GM21825 (cell line): ENCODE data around the gene TRIM59.
"Not testable (repeated sequence)": the region's sequence is repeated elsewhere in the genome, so short reads cannot be mapped to it uniquely, and the experiment has no call there.

Experiments
- ATAC-seq: cut with Tn5 transposase; IDR thresholded peaks from one replicate; pipeline ENCODE4 v1.9.1; 2021; ENCODE audit warnings: mild to moderate bottlenecking, moderate library complexity; ENCODE audit not compliant: unreplicated experiment

The TRIM59 gene

DNA sequence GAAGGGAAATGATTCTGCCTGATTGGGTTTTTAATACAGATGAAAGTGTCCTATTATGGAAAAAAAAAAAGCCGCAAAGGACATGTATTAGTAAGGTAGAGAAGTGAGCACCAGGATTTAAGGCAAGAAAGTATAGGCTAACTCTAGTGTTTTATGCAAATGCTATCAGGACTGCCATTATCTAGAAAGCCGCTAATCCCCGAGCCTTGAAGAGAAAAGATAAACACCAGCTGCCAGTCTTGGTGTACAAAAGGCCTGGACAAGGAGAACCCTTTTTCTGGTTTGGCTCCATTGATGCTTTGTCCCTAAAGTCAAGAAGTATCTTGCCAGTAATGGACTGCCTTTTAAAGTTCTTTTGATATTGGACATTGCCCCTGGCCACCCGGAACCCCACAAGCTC lies 8.6 kb upstream of the TRIM59 start:
- no peak for ATAC-seq

DNA sequence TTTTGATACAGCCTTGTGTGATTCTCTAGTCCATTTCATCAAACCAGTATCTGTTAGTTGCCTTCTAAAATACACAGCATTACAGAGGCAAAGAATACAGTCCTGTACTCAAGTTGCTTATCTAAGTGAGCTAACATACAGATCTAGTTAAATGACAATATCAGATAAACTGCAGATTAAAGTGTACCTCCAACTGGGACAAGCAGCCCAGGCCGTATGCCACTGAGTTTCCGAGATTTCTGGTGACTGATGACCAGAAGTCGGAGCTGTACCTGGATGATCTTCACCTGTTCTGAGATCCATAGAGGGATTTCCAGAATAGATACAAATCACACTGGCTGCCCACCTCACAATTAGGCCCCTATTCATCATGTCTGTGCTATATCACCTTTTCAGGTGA lies 6.3 kb upstream of the TRIM59 start:
- no peak for ATAC-seq

GRCh38 chr3:160454995-160455394 lies 5.4 kb upstream of the TRIM59 start:
- ATAC-seq = no peak

- not testable (repeated sequence) for ATAC-seq
These were observed 2.7 kb upstream of the TRIM59 start for GRCh38 chr3:160452251-160452650.

GRCh38 chr3:160451602-160452001 lies 2.0 kb upstream of the TRIM59 start:
- ATAC-seq = no peak

GRCh38 chr3:160450846-160451245 lies 1.3 kb upstream of the TRIM59 start:
- no peak for ATAC-seq

- ATAC-seq = peak; percentile 30
These were observed 546 bp downstream of the TRIM59 start for GRCh38 chr3:160448845-160449635.

GRCh38 chr3:160447544-160447943 lies 2.0 kb downstream of the TRIM59 start:
- ATAC-seq = no peak

DNA sequence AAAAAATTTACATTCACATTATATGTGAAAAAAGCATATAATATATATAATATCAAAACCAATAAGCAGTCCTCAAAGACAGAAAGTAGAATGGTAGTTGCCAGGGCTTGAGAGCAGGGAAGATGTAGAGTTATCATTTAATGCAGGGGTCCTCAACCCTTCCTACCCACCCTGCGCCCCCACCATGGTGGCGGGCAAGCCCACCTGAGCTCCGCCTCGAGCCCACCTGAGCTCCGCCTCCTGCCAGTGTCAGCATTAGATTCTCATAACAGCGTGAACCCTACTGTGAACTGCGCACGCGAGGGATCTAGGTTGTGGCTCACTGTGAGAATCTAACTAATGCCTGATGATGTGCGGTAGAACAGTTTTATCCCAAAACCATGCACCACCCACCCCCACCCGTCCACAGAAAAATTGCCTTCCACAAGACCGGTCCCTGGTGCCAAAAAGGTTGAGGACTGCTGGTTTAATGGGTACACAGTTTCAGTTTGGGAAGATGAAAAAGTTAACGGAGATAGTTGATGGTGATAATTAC lies 3.0 kb downstream of the TRIM59 start:
- no peak for ATAC-seq

GRCh38 chr3:160445854-160446253 lies 3.7 kb downstream of the TRIM59 start:
- ATAC-seq = no peak

DNA sequence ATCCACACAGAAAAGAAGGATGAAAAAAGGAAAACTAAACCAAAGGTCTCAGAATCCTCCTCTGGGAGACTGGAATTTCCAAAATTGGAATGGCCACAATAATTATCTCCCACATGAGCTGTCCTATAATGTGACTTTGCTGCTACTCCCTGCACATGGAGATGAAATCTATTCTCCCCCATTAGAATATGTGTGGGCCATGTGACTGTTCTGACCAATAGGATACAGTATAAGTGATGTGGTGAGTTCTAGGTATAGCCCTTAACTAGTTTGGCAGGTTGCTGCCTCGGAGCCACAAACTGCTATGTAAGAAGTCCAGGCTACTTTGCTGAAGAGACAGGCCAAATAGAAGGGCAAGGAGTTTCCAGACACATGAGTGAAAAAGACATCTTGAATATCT lies 5.2 kb downstream of the TRIM59 start:
- ATAC-seq = no peak

- ATAC-seq = no peak
These were observed 8.9 kb downstream of the TRIM59 start for GRCh38 chr3:160440687-160441086.

DNA sequence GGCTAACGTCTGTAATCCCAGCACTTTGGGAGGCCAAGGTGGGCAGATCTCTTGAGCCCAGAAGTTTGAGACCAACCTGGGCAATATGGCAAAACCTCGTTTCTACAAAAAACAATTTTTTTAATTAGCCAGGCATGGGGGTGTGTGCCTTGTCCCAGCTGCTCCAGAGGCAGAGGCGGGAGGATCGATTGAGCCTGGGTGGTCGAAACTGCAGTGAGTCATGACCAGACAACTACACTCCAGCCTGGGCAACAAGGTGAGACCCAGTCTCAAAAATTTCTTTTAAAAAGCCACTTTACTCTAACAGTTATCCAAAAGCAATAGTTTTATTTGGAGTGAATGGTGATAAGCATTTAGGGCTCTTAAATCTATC lies 12.5 kb downstream of the TRIM59 start:
- ATAC-seq = no peak

GRCh38 chr3:160435747-160436146 lies 13.8 kb downstream of the TRIM59 start:
- no peak for ATAC-seq

DNA sequence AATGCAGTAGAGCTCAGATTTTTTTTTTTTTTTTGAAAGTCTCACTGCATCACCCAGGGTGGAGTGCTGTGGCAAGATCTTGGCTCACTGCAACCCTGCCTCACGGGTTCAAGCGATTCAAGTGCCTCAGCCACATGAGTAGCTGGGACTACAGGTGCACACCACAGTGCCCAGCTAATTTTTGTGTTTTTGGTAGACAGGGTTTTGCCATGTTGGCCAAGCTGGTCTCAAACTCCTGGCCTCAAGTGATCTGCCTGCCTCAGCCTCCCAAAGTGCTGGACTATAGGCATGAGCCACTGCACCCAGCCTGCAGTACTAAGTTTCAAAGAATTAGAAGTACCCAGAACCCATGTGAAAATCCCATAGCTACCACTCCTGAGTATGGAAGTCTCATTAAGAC lies 14.5 kb downstream of the TRIM59 start:
- ATAC-seq = no peak

DNA sequence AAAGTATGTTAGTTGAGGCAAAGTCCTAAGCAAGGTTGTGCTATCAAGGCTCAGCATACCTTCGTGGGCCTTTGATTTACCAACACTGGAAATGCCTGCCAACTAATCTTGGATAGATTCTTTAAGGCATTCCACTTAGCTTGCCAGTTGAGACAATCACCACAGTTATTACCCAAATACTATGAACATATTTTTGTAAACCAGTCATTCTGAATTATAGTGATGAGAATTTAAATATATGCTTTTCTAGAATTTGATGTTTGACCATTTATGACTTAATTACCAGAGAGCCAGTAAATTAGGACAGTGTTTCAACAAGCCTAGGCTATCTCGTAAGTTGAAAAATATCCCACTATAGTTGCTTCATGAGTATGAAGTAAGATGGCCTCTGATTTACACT lies 15.5 kb downstream of the TRIM59 start:
- no peak for ATAC-seq

DNA sequence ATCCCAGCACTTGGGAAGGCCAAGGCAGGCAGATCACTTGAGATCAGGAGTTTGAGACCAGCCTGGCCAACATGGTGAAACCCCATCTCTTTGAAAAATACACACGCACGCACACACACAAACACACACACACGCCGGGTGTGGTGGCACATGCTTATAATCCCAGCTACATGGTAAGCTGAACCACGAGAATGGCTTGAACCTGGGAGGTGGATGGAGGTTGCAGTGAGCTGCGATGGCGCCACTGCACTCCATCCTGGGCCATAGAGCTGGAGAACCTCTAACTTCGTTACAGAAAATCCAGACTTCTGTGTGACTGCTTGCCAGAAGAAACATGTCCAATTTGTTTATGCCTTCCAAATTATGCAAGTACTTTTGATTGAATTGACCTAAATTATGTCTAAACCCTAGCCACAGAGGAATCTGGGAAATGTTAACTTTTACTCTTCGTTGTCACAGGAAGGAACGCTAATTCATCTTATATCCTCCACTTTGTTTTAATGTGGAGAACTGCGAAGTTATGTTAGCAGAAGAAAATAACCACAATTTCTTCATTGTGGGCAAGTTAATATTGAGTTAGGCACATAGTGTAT lies 21.7 kb downstream of the TRIM59 start:
- no peak for ATAC-seq

DNA sequence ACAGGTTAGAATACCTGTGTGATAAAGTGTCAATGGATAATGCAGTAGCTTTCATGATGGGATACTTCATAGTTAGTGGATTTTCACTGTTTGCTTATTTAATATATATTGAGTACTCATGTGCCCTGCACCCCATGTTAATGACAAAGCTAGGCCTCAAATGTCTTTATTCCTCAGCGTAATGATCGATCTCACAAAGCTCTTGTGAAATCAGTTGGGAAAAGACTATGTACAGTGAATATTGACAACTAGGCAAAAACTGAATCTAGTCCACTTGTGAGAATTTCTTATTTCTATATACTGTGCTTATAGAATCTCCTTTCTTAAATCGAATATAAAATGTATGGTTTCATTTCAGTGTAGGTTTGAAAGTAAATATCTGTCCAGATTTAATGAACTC lies 32.3 kb downstream of the TRIM59 start:
- ATAC-seq = no peak

- peak; percentile 78 for ATAC-seq
These were observed 35.9 kb downstream of the TRIM59 start for GRCh38 chr3:160413613-160414248.

- ATAC-seq = no peak
These were observed 37.1 kb downstream of the TRIM59 start for GRCh38 chr3:160412477-160412876.

- no peak for ATAC-seq
These were observed 39.6 kb downstream of the TRIM59 start for GRCh38 chr3:160409812-160410610.
